Ishikawa (cell line): Measurements from ENCODE around the gene RAC2.

ENCODE experiments used
- CEBPB ChIP-seq: IDR thresholded peaks from 2 replicates; pipeline ENCODE4 v1.6.1; 2012
- CREB1 ChIP-seq: IDR thresholded peaks from 2 replicates; pipeline ENCODE4 v1.6.1; 2012; ENCODE audit warnings: low read depth
- EGR1 ChIP-seq: IDR thresholded peaks from 2 replicates; pipeline ENCODE4 v1.6.1; 2012
- EP300 ChIP-seq: IDR thresholded peaks from 2 replicates; pipeline ENCODE4 v1.6.1; 2012; ENCODE audit warnings: borderline replicate concordance
- FOXM1 ChIP-seq: IDR thresholded peaks from 2 replicates; pipeline ENCODE4 v1.6.1; 2012; ENCODE audit warnings: low read depth, borderline replicate concordance
- MAX ChIP-seq: IDR thresholded peaks from 2 replicates; pipeline ENCODE4 v1.6.1; 2012
- NFIC ChIP-seq: IDR thresholded peaks from 2 replicates; pipeline ENCODE4 v1.6.1; 2012
- RAD21 ChIP-seq: IDR thresholded peaks from 2 replicates; pipeline ENCODE4 v1.6.1; 2012; ENCODE audit warnings: low read depth
- REST ChIP-seq: IDR thresholded peaks from 2 replicates; pipeline ENCODE4 v1.6.1; 2012; ENCODE audit warnings: low read depth, mild to moderate bottlenecking
- TAF1 ChIP-seq: IDR thresholded peaks from 2 replicates; pipeline ENCODE4 v1.6.1; 2012; ENCODE audit warnings: low read depth, mild to moderate bottlenecking
- TCF12 ChIP-seq: IDR thresholded peaks from 2 replicates; pipeline ENCODE4 v1.6.1; 2012; ENCODE audit warnings: low read depth
- TEAD4 ChIP-seq: IDR thresholded peaks from 2 replicates; pipeline ENCODE4 v1.6.1; 2012
- USF1 ChIP-seq: IDR thresholded peaks from 2 replicates; pipeline ENCODE4 v1.6.1; 2012
- YY1 ChIP-seq: IDR thresholded peaks from 2 replicates; pipeline ENCODE4 v1.6.1; 2012; ENCODE audit warnings: low read depth
- ZBTB7A ChIP-seq: IDR thresholded peaks from 2 replicates; pipeline ENCODE4 v1.6.1; 2012; ENCODE audit warnings: low read depth

The RAC2 gene

GRCh38 chr22:37181681-37182080 lies 62.4 kb downstream of the RAC2 start:
- TF ChIP-seq TEAD4 = no peak
- TF ChIP-seq ZBTB7A = no peak
- no peak for TF ChIP-seq USF1
- no peak for TF ChIP-seq EP300
- TF ChIP-seq REST = no peak
- TF ChIP-seq FOXM1 = no peak
- TF ChIP-seq RAD21 = no peak
- no peak for TF ChIP-seq CREB1
- no peak for TF ChIP-seq YY1
- TF ChIP-seq EGR1 = no peak
- TF ChIP-seq CEBPB = no peak
- TF ChIP-seq TAF1 = no peak
- TF ChIP-seq NFIC = no peak
- no peak for TF ChIP-seq MAX
- no peak for TF ChIP-seq TCF12

- TF ChIP-seq TCF12 (no peak), NFIC (no peak), TEAD4 (no peak), EP300 (no peak), ZBTB7A (no peak), TAF1 (no peak), CEBPB (no peak), REST (no peak), MAX (no peak), CREB1 (no peak), USF1 (no peak), YY1 (no peak)
Observed at GRCh38 chr22:37180531-37181231, 63.4 kb downstream of the RAC2 start.

- no peak for TF ChIP-seq RAD21
- no peak for TF ChIP-seq TAF1
- TF ChIP-seq TEAD4 = no peak
- no peak for TF ChIP-seq TCF12
Observed at GRCh38 chr22:37179622-37180420, 64.2 kb downstream of the RAC2 start.

- TF ChIP-seq RAD21 (no peak), CEBPB (no peak), EP300 (no peak), NFIC (no peak), CREB1 (no peak), ZBTB7A (no peak), REST (no peak), TAF1 (no peak), TEAD4 (no peak), MAX (no peak), EGR1 (no peak), FOXM1 (no peak), YY1 (no peak), TCF12 (no peak), USF1 (no peak)
Observed at GRCh38 chr22:37179126-37179470, 65.0 kb downstream of the RAC2 start.
